DND-41 (cell line): Measurements from ENCODE around the gene SORL1-AS1.

Experiments used
- EZH2 ChIP-seq: IDR thresholded peaks from 3 replicates; pipeline ENCODE4 v1.6.1; 2012; ENCODE audit warnings: borderline replicate concordance, low read depth, mild to moderate bottlenecking, moderate library complexity, low read length, inconsistent platforms; ENCODE audit not compliant: severe bottlenecking
- TF ChIP-seq, protein P1 (sequence below): IDR thresholded peaks from 2 replicates; pipeline ENCODE4 v1.5.1; 2012; ENCODE audit warnings: borderline replicate concordance, low read length, moderate library complexity, mild to moderate bottlenecking; ENCODE audit not compliant: poor library complexity, severe bottlenecking; ENCODE audit errors: extremely low read depth

- no peak for TF ChIP-seq EZH2
- TF ChIP-seq, protein P1, sequence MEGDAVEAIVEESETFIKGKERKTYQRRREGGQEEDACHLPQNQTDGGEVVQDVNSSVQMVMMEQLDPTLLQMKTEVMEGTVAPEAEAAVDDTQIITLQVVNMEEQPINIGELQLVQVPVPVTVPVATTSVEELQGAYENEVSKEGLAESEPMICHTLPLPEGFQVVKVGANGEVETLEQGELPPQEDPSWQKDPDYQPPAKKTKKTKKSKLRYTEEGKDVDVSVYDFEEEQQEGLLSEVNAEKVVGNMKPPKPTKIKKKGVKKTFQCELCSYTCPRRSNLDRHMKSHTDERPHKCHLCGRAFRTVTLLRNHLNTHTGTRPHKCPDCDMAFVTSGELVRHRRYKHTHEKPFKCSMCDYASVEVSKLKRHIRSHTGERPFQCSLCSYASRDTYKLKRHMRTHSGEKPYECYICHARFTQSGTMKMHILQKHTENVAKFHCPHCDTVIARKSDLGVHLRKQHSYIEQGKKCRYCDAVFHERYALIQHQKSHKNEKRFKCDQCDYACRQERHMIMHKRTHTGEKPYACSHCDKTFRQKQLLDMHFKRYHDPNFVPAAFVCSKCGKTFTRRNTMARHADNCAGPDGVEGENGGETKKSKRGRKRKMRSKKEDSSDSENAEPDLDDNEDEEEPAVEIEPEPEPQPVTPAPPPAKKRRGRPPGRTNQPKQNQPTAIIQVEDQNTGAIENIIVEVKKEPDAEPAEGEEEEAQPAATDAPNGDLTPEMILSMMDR: no peak
Observed at GRCh38 chr11:121417607-121418006, 35.2 kb downstream of the SORL1-AS1 start.
